NK-92 treated with Interleukin-12 subunit alpha and Interleukin-12 subunit beta, amount 100 ng/mL, for 24 hours (cell line): Measurements from ENCODE around the gene C12orf43.

Source experiments
- DNase-seq: peaks from one replicate; lab custom pipeline; 2025; lab: John Stamatoyannopoulos, UW

Gene C12orf43

DNA sequence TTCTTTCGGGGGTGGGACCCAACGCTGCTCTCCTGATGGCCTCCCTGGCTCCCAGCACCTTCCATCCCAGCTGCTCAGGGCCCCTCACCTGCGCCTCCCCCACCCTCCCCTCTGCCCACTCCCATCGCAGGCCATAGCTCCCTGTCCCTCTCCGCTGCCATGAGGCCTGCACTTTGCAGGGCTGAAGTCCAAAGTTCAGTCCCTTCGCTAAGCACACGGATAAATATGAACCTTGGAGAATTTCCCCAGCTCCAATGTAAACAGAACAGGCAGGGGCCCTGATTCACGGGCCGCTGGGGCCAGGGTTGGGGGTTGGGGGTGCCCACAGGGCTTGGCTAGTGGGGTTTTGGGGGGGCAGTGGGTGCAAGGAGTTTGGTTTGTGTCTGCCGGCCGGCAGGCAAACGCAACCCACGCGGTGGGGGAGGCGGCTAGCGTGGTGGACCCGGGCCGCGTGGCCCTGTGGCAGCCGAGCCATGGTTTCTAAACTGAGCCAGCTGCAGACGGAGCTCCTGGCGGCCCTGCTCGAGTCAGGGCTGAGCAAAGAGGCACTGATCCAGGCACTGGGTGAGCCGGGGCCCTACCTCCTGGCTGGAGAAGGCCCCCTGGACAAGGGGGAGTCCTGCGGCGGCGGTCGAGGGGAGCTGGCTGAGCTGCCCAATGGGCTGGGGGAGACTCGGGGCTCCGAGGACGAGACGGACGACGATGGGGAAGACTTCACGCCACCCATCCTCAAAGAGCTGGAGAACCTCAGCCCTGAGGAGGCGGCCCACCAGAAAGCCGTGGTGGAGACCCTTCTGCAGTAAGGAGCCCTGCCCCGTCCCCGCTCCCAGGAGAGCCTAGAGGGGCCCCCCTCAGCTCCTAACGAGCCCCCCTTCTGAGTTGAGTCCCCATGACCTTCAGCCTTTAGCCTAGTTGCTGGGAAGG, 37.7 kb downstream of the C12orf43 start, which contains the start of gene HNF1A:
HNF1A (plus strand) TSS at position 248 of the 924 bp plus-strand sequence; CDS start at position 474, 226 bp downstream.
- no peak for DNase-seq

DNA sequence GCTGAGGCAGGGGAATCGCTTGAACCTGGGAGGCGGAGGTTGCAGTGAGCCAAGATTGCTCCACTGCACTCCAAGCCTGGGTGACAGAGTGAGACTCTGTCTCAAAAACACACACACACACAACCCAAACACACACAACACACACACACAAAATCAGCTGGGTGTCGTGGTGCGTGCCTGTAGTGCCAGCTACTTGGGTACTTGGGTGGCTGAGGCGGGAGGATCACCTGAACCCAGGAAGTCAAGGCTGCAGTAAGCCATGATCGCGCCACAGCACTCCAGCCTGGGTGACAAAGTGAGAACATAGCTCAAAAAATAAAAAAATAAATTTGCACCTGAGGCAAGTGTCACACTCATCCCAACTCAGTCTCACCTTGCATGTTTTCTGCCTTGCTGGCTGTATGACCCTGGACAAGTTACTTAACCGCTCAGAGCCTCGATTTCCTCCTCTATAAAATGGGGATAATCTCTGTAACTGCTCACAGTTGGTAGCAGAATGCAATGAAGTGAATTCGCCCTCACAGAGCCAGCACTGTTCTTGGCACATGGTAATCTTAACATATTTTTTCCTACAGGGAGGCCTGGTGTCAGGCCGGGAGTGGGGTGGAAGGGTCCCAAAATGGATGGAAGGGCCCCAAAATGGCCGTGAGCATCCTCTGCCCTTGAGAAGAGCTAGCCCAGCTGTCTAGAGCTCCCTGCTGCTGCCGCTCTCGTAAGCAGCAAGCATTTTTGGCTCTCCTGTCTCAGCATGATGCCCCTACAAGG, 38.6 kb downstream of the C12orf43 start:
- DNase-seq: no peak

DNA sequence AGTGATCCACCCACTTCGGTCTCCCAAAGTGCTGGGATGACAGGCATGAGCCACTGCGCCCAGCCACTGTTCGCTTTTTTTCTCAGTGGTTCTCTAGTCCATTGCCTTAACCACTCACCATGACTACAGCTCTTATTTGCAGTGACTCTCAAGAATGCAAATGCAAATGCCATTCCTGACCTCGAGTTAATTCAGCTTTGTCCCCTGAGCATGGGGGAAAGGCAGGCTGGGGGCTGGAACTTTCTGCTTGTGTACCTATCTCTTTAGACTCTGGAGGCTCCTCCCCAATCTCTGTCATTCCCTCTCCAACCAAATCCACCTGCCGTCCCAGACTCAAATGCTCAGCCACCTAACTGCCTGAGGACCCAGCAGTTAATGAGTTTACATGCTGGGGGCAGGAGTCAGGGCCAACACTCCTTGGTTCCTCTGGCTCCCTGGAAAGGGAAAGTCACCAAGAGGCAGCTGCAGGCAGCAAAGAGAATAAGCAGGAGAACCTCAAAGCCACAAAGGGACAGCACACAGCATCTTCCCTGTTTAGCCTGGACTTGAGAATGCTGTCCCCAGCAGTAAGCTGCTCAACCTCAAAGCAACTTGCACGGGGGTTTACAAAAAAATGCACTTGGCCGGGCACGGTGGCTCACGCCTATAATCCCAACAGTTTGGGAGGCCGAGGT, 43.3 kb downstream of the C12orf43 start:
- DNase-seq: no peak

DNA sequence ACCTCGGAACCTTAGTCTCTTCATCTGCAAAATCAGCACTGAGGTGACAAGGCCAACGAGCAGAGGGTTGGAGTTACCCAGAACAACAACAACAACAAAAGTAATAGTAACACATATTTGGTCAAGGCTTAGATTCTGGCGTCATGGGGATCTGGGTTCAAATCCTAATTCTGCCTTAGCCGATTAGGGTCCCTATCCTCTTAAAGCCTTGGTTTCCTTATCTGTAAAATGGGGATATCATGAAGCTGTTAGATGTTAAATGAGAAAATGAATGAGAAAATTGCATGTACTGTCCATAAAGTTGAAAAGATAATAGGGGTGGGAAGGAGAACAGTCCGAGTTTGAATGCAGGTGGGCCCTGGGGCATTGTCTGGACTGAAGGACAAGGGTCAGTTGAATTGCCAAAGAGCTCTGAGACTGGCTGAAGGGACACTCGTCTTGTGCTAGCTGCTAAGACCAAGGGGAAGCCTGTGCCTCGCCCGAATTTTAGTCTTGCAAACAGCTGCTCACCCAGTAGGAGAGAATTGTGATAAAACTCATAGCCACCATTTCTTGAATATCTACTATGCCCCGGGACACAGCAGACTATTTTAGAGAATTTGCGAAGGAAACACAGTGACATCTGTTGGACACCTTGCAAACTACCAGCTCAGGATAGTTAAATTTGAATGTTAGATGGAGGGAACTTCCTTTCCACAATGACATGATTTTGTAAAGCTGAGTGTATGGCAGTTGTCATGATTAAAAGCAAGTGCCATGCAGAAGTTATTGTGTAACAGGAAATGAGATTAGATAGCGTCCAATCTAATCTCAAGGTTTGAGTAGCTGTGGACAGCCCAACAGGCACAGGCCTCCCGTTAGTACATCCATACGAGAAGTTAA, 44.7 kb downstream of the C12orf43 start:
- DNase-seq: no peak

DNA sequence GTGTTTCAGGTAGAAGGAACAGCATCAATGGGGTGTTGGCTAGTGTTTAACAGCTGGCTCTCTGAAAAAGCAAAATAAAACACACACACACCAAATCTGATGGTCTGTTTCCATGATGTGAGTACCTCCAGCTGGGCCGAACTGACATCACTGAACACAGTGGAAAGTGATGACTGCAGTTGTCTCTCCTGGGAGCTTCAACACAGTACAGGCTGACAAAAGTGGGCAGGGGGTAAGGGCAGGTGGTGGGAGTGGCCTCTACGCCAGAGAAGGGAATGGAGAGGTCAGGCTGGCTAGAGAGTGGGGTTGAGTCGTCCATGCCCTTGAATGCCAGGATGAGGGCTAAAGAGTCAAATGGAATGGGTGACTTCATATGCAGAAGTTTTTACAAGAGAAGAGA, 46.0 kb downstream of the C12orf43 start:
- no peak for DNase-seq

DNA sequence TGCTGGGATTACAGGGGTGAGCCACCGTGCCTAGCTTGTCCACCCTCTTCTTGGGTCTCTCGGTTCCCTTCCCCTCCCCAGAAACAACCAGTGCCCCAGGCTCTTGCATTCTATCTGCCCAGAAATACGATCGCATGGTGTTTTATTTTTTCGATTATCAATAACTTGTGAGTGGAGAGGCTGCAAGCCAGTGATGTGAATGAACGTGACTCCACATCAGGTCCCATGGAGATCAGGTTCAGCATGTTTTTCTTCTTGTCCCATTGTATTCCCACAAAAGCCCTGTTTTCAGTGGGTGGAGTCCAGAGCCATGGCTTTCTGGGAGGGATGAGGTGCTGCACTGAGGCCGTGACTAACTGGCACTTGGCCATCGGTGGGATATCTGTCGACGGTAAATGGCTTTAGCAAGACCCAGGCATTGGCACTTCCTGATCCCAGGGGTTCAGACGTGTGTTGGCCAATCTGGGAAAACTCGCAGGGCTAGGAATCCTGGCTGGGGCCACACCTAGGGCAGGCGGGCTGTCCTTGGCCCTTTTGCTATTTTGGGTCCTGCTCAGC, 50.7 kb downstream of the C12orf43 start:
- DNase-seq: no peak

DNA sequence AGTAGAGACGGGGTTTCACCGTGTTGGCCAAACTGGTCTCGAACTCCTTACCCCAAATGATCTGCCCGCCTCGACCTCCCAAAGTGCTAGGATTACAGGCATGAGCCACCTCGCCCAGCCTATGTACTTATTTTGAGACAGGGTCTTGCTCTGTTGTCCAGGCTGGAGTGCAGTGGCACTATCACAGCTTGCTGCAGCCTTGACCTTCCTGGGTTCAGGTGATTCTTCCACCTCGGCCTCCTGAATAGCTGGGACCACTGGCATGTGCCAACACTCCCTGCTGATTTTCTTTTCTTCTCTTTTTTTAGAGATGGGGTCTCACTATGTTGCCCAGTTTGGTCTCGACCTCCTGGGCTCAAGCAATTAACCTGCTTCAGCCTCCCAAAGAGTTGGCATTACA, 52.0 kb downstream of the C12orf43 start:
- DNase-seq: no peak

DNA sequence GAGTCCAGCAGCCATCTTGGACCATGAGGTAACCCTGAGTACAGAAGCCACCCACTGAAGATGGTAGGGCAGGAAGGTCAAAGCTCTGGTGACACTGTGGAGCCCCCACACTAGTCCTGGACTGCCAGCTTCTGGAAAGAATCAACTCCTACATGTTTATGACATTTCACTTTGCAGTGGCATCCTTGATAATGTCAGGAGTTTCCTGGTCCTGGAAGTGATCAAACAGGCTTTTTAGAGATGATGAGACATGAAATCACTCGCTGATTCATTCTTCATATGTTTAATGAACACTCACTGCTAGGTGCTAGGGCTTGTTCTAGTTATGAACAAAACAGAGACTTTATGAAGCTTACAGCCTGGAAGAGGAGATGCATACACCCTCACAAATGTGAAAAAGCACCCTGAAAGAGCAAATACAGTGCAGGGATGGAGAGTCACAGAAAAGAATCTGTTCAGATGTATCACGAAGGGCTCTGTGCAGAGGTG, 53.7 kb downstream of the C12orf43 start:
- DNase-seq: no peak

DNA sequence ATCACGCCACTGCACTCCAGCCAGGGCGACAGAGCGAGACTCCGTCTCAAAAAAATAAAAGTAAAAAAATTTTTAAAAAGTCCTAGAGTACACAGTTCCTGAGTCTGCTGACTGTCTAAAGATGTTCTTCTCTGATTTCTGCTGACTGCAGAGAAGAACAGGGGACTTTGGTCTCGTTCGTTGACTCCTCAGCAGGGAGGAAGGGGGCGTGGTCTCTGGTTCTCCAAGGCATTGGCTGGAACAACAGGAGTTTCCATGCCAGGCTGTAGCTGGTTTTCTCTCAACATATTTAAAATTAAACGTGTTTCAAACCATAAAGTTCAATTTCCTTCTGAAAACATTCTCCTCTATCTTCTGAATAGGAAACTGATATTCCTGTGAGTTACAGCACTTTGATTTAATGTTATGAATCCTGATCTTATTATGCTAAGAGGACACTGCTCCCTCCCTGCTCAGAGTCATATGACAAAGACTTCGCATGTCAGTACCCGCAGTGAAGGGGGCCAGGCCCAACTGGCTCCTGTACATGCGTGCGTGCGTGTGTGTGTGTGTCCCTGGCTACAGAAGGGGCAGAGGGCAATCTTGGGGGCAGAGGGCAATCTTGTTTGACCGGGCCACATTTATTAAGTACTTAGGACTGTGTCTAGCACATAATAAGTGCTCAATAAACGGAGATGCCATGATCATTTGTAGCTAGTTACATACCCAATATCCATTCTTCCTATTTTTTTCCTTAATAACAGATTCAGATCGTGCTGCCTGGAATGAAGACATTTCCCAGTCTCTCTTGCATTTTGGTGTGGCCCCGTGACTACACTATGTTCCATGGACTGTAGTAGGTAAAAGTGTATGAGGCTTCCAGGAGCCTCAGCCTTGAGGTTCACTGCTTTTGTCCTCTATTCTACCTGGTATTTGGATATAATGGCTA, 54.4 kb downstream of the C12orf43 start:
- no peak for DNase-seq

DNA sequence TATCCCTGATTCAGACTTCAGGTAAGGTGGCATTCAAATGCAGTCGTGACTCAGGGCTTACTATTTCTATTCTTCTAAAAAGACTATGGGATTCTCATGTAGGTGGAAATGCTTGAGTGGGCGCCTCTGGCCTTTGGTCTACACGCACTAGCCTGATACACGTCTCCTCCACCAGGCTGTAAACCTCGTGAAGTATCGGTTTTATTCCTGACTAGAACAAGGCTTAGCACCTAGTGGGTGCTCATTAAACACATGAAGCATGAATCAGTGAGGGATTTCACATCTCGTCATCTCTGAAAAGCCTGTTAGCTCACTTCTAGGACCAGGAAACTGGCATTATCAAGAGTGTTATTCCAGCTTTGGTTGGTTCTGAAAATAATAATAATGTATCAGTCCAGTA, 55.6 kb downstream of the C12orf43 start:
- no peak for DNase-seq

DNA sequence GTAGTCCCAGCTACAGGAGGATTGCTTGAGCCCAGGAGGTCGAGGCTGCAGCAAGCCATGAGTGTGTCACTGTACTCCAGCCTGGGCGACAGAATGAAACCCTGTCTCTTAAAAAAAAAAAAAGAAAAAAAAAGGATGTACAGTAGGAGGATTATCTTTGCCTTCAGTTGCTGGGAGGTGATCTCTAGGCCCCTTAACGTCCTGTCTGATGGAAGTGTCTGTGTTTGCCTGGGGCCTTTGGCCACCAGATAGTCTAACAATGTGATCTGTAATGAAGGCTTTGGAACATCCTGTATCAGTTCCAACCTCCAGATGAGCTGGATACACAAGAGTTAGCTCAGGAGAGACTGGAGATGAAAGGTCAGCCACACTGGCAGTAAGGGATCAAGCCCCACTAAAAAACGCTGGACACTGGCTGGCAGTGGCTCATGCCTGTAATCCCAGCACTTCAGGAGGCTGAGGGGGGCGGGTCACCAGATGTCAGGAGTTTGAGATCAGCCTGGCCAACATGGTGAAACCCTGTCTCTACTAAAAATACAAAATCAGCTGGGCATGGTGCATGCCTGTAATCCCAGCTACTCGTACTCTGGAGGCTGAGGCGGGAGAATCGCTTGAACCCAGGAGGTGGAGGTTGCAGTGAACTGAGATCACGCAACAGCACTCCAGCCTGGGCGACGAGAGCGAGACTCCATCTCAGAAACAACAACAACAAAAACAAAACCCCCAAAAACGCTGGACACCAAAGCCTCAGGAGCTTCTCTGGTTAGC, 57.0 kb downstream of the C12orf43 start:
- DNase-seq: no peak

DNA sequence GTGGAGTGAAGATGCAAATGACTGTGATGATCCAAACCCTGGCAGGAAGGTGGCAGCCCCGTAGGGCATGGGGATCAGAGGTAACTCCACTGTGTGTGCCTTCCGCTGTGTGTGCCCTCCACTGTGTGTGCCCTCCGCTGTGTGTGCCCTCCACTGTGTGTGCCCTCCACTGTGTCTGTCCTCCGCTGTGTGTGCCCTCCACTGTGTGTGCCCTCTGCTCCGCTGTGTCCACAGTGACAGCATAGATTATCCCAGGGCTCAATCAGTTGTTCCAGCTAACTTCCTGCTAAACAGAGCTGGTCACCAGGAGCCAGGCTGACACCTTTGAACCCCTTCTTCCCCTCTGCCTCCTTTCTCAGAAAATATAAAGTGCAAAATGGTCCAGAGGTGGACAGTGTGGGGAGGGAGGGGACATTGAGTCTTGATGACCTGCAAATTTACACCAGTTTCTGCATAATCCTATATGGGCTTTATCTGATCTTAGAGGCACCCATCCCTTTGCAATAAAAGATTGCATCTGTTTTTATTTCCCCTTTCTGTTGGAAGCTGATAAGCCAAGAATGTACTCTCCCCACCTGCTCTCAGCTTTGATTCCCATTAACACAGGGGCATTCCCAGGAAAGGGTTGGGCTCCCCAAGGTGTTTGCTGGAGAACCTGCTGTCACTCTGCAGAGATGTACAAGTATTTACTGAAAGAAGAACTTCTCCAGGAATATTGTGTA, 59.5 kb downstream of the C12orf43 start:
- DNase-seq: no peak

DNA sequence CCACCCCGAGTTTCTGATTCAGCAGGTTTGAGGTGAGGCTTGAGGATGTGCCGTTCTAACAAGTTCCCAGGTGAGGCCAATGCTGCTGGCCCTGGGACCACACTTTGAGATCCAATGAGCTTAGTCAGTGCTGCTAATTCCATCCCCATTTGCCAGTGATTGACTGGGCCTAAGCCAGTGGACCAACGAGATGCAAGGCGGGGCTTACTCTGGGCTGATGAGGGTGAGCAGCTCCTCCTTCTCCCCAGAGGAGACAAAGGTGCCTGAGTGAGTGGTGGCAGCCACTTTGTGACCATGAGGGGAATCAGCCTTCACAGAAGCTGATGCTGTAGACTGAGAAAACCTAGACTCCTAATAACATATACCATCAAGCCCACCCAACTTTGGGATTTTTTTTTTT, 61.1 kb downstream of the C12orf43 start:
- DNase-seq: no peak

DNA sequence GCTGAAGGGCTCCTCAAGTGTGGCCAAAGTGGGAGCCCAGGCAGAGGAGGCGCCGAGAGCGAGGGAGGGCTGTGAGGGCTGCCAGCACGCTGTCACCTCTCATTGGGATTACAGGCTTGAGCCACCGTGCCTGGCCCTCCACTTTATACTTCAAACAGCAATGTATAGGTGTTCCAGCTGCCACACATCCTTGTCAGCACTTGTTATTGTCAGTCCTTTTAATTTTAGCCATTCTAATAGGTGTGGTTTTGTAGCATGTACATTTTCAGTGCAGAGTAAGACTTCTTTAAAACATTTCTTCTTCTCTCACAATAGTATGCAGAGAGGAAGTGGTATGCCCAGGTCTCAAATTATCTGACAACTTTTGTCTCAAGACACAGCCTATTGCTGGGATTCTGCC, 65.5 kb downstream of the C12orf43 start:
- DNase-seq: no peak
